Right atrium auricular region (tissue), 2 donors: ENCODE data around the gene SAMD8. TPM values are rescaled to one million over a fixed set of nuclear protein-coding genes. Genes with fewer than 3 reads are reported as not detected.
A peak's percentile ranks its signal among the peaks of the same experiment; 100 is the strongest.
"Not testable (repeated sequence)": the region's sequence is repeated elsewhere in the genome, so short reads cannot be mapped to it uniquely, and the experiment has no call there.

Source experiments
- DNase-seq: peaks from one replicate; pipeline ENCODE4 v3.0.0-alpha.2; 2019; ENCODE audit warnings: low spot score
- H3K27ac ChIP-seq, 2 donors: fragments of 200-600 bp; sonication (generic); 1 replicate in 1 of 2; 2 replicates in 1 of 2; pipeline ENCODE4 v1.5.1; 2016 to 2019
- H3K27me3 ChIP-seq, 2 donors: fragments of 200-600 bp; sonication (generic); one replicate each; pipeline versions ENCODE4 v1.5.1 to v1.6.0; 2017 to 2019
- H3K36me3 ChIP-seq: fragments of 200-600 bp; sonication (generic); one replicate; pipeline ENCODE4 v1.5.1; 2016
- H3K4me1 ChIP-seq, 2 donors: fragments of 200-600 bp; sonication (generic); one replicate each; pipeline versions ENCODE4 v1.5.1 to v1.6.0; 2017 to 2019
- H3K4me3 ChIP-seq, 2 donors: fragments of 200-600 bp; sonication (generic); 1 replicate in 1 of 2; 2 replicates in 1 of 2; pipeline ENCODE4 v1.5.1; 2017 to 2019; ENCODE audit warnings: mild to moderate bottlenecking in 1 of 2, moderate library complexity in 1 of 2
- H3K9me3 ChIP-seq, 2 donors: fragments of 200-600 bp; sonication (generic); one replicate each; pipeline ENCODE4 v1.5.1; 2019
- total RNA-seq, 2 donors: library from RNA; depleted of rRNA; stranded (reverse); fragments of >200 nt; gene quantifications; one replicate each; pipeline ENCODE4 v1.1.0, GENCODE V29; 2016
- TF ChIP-seq, protein P1 (sequence below), 2 donors: fragments of 200-600 bp; sonication (generic); IDR thresholded peaks; one replicate each; pipeline ENCODE4 v1.5.1; 2019; ENCODE audit warnings: antibody characterized with exemption in 2 of 2

Gene SAMD8
- total RNA-seq, 2 donors from 2014 or later: 24.7 to 26.3 TPM

DNA sequence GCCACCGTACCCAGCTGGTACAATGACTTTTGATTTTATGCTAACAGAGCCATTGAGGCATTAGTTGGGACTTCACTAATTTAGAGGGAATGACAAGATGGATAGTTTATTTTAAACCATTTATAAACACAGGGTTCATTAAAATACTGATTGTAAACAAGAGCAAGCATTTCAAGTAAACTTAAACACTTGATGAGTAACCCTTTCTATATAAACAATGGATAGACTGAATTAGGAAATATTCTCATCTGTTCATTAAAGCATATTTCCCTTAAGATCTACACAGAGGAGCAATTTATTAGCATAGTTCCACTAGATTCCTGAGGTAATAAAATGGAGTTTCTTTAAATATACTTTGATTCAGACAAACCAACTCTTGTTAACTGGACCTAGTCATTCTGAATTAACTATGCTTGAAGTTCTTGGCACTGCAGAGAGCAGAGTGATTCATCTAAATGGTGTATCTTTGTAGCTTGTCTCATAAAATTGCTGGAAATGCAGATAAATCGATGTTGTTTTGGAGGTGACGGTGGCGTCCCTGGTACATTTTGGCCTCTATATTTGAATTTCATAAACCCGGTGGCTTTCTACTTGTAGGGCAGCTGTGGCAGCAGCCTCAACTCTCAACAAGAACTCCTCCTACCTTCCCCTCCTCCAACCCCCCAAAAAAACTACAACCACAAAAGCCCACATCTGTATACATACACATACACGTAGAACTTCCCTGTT, 83.7 kb downstream of the SAMD8 start:
- Histone ChIP-seq H3K9me3 (no peaks in the 10 kb centered on the region), H3K4me1 (peaks cover 0 to 15% of the 10 kb centered on the region in 2 donors), H3K4me3 (no peak overlapping the region), H3K36me3 (no peaks in the 10 kb centered on the region), H3K27me3 (no peaks in the 10 kb centered on the region), H3K27ac (no peak overlapping the region)
- TF ChIP-seq, protein P1, sequence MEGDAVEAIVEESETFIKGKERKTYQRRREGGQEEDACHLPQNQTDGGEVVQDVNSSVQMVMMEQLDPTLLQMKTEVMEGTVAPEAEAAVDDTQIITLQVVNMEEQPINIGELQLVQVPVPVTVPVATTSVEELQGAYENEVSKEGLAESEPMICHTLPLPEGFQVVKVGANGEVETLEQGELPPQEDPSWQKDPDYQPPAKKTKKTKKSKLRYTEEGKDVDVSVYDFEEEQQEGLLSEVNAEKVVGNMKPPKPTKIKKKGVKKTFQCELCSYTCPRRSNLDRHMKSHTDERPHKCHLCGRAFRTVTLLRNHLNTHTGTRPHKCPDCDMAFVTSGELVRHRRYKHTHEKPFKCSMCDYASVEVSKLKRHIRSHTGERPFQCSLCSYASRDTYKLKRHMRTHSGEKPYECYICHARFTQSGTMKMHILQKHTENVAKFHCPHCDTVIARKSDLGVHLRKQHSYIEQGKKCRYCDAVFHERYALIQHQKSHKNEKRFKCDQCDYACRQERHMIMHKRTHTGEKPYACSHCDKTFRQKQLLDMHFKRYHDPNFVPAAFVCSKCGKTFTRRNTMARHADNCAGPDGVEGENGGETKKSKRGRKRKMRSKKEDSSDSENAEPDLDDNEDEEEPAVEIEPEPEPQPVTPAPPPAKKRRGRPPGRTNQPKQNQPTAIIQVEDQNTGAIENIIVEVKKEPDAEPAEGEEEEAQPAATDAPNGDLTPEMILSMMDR (IDR thresholded peaks at IDR 0.05): no peak
- DNase-seq: no peak

DNA sequence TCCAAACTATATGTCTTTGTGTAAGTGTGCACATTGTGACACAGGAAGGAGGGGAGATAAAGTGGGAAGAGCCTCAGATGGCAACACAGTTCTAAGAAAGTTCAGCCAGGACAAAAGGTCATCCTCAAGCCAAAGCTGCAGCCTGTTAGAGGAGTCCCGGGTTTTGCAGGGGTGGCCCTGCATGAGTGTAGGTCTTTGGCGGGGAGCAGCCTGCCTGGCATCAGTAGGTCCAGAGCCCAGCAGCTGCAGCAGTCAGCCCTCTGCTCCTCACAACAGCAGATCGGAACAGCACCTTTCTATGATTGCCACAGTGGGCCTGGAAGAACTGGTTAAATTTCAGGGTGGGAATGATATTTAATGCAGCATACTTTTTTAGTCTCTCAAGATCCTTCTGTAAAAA, 85.6 kb downstream of the SAMD8 start:
- H3K9me3 ChIP-seq: no peaks in the 10 kb centered on the region
- H3K36me3 ChIP-seq: no peaks in the 10 kb centered on the region
- TF ChIP-seq, protein P1 (IDR thresholded peaks at IDR 0.05): no peak
- peaks cover 0 to 11% of the 10 kb centered on the region in 2 donors for H3K4me1 ChIP-seq
- no peak overlapping the region for H3K4me3 ChIP-seq
- H3K27me3 ChIP-seq: no peaks in the 10 kb centered on the region
- H3K27ac ChIP-seq: no peak overlapping the region
- peak; percentile 40 for DNase-seq

DNA sequence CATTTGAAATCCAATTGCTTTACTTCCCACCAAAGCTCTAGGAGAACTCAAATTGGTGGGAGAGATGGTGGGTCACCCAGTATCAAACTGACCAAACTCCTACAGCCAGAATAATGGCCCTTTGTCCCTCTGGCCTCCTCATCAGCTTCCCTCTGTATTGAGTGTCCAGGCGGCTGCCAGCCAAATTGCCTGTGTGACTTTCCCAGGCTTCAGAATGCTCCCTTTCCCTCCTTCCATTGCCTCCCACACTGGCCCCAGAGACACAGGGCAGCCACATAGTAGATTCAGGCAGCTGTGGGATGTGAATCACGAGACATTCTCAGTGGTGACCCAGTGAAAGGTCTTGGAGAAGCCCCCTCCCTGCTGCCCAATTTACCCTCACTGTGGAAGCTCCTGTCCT, 86.5 kb downstream of the SAMD8 start:
- no peaks in the 10 kb centered on the region for H3K9me3 ChIP-seq
- no peaks in the 10 kb centered on the region for H3K36me3 ChIP-seq
- DNase-seq: peak; percentile 36
- no peaks in the 10 kb centered on the region for H3K27me3 ChIP-seq
- TF ChIP-seq, protein P1 (IDR thresholded peaks at IDR 0.05): no peak
- H3K4me3 ChIP-seq: no peak overlapping the region
- no peak overlapping the region for H3K27ac ChIP-seq
- H3K4me1 ChIP-seq: peaks cover 0 to 11% of the 10 kb centered on the region in 2 donors

DNA sequence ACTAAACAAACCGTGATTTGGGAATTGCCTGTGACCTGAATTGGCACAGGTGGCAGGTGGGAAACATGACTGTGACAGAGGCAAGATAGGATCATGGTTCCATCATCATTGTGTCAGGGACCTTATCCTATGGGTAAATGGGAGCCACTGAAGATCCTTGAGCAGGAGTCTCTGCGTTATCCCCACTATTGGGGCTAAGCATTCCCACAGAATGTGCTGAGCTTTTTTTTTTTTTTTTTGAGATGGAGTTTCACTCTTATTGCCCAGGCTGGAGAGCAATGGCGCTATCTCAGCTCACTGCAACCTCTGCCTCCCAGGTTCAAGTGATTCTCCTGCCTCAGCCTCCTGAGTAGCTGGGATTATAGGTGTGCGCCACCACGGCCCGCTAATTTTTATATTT, 88.5 kb downstream of the SAMD8 start:
- peak; percentile 5 for DNase-seq
- H3K27ac ChIP-seq, H3K9me3 ChIP-seq, H3K36me3 ChIP-seq, H3K27me3 ChIP-seq, H3K4me3 ChIP-seq: not testable (repeated sequence)
- H3K4me1 ChIP-seq: peaks cover 0 to 23% of the 10 kb centered on the region in 2 donors

DNA sequence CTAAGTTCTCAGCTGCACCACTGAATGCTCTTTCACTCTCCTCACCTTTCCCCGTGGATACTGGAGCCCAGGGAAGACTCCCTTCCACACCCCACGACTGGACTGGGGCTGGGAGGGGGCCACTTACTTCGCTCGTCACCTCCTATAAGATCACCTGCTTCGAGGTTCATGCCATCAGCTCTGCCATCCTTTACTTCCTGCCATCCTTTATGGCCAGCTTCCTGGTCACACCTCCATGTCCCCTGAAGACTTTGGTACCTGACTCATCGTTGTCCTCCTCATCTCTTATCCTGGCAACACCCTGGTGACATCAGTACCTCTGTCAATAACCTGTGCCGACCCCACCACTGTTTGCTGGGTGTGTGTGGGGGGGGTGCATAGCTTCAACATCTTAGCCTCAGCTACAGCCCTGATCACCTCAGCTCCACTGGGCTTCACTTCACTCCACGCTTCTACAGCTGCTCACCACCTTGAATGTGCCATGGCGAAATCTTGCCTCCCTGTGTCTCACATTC, 90.4 kb downstream of the SAMD8 start:
- DNase-seq: no peak
- Histone ChIP-seq H3K4me1 (peaks cover 0 to 23% of the 10 kb centered on the region in 2 donors), H3K9me3 (no peaks in the 10 kb centered on the region), H3K36me3 (no peaks in the 10 kb centered on the region), H3K4me3 (no peak overlapping the region), H3K27me3 (no peaks in the 10 kb centered on the region), H3K27ac (peak overlapping the region; percentile 76 to 84)
- TF ChIP-seq, protein P1 (IDR thresholded peaks at IDR 0.05): no peak

DNA sequence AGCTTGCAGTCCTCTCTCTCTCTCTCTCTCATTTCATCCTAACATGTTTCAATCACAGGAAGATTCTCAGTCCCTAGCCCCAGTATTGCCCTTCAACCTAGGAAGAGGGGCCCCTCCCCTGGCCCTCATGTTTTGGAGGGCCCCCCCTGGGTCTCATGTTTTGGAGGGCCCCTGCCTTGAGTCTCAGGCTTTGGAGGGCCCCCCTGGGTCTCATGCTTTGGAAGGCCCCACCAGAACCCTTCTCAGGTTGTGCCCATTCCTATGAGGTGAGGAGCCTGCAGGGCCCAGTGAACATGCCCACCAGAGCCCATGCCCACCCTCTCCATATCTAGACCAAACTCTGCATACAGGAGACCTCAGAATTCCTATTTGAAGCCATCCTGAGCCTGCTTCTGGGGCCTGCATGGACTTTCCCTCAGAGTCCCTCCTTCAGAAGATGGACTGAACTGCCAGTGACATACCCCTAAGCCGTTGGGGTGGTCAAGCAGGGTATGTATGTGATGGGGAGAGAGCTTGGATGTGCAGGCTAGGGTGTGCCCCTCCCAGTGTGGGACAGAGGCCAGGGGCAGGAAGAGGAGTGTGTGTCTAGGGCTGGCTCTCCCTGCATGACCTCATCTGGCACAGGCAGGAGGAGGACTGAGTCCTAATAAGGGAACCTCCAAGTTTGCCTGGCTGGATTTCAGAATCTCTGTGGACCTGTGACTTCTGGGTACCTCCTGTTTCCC, 91.0 kb downstream of the SAMD8 start:
- Histone ChIP-seq H3K4me3 (no peak overlapping the region), H3K9me3 (no peaks in the 10 kb centered on the region), H3K4me1 (peaks cover 0 to 23% of the 10 kb centered on the region in 2 donors), H3K27ac (peak overlapping the region; percentile 76 to 84), H3K36me3 (no peaks in the 10 kb centered on the region), H3K27me3 (no peaks in the 10 kb centered on the region)
- DNase-seq: peak; percentile 80
- TF ChIP-seq, protein P1 (IDR thresholded peaks at IDR 0.05): no peak

DNA sequence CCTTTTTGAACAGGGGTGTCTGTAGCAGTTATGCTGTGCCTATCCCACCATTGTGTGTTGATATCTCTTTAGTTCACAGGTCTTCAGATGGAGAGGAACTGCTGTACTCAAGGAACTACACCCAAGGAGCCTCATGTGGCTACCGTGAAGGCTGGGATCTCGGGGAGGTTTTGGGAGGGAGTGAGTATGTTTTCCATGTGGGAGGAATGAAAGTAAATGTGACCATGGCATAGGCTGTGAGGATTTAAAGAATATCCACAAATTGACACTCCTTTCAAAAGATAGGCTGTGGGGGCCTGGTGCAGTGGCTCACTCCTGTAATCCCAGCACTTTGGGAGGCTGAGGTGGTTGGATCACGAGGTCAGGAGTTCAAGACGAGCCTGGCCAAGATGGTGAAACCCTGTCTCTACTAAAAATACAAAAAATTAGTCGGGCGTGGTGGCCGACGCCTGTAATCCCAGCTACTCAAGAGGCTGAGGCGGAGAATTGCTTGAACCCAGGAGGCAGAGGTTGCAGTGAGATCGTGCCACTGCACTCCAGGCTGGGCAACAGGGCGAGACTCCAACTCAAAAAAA, 91.7 kb downstream of the SAMD8 start:
- H3K9me3 ChIP-seq, H3K27me3 ChIP-seq, H3K36me3 ChIP-seq, H3K4me3 ChIP-seq, DNase-seq: not testable (repeated sequence)
- H3K4me1 ChIP-seq: peaks cover 0 to 25% of the 10 kb centered on the region in 2 donors
- H3K27ac ChIP-seq: peak overlapping the region; percentile 76 to 84
